ENCODE results near the gene BIRC6.

DNA sequence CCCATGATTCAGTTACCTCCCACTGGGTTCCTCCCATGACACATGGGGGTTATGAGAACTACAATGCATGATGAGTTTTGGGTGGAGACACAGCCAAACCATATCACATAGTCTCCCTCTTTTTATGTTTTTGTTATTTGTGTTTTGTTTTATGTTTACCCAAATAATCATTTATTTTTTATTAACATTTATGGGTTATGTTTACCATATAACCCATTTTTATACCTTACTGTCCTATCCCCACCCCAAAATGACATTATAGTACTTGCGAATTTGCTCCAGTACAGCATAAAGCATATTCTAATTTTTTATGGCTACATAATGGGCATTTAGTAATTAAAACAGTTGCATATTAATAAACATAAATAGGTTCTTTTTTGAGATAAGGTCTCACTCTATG lies 209.1 kb downstream of the BIRC6 start:
- TF ChIP-seq, protein P1, sequence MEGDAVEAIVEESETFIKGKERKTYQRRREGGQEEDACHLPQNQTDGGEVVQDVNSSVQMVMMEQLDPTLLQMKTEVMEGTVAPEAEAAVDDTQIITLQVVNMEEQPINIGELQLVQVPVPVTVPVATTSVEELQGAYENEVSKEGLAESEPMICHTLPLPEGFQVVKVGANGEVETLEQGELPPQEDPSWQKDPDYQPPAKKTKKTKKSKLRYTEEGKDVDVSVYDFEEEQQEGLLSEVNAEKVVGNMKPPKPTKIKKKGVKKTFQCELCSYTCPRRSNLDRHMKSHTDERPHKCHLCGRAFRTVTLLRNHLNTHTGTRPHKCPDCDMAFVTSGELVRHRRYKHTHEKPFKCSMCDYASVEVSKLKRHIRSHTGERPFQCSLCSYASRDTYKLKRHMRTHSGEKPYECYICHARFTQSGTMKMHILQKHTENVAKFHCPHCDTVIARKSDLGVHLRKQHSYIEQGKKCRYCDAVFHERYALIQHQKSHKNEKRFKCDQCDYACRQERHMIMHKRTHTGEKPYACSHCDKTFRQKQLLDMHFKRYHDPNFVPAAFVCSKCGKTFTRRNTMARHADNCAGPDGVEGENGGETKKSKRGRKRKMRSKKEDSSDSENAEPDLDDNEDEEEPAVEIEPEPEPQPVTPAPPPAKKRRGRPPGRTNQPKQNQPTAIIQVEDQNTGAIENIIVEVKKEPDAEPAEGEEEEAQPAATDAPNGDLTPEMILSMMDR (IDR thresholded peaks at IDR 0.05): no peak
- TF ChIP-seq POLR2A (IDR thresholded peaks at IDR 0.05): no peak

Data from heart left ventricle (tissue), 13 donors.